Measurements from ENCODE around the gene GMCL1. TPM values are rescaled to one million over a fixed set of nuclear protein-coding genes. Genes with fewer than 3 reads are reported as not detected.
"Not testable (repeated sequence)": the region's sequence is repeated elsewhere in the genome, so short reads cannot be mapped to it uniquely, and the experiment has no call there.

Gene GMCL1
- total RNA-seq, 1 experiment from 2014 or later, result 16.1 TPM

GRCh38 chr2:69846182-69847067 is 17.0 kb downstream of the GMCL1 start:
- DNase-seq (ENCODE audit: extremely low read depth, low read depth), result no peak

GRCh38 chr2:69847068-69847828 is 17.8 kb downstream of the GMCL1 start:
- DNase-seq (ENCODE audit: extremely low read depth, low read depth), result no peak

- DNase-seq (ENCODE audit: extremely low read depth, low read depth), result no peak
Measured at GRCh38 chr2:69848186-69848790, 18.8 kb downstream of the GMCL1 start.

GRCh38 chr2:69858261-69858660 is 28.8 kb downstream of the GMCL1 start:
- no peak for DNase-seq (ENCODE audit: extremely low read depth, low read depth)

- no peak for DNase-seq (ENCODE audit: extremely low read depth, low read depth)
Measured at GRCh38 chr2:69863298-69863697, 33.8 kb downstream of the GMCL1 start.

GRCh38 chr2:69888451-69888850 is 59.0 kb downstream of the GMCL1 start:
- no peak for DNase-seq (ENCODE audit: extremely low read depth, low read depth)

GRCh38 chr2:69889302-69889701 is 59.8 kb downstream of the GMCL1 start:
- no peak for DNase-seq (ENCODE audit: extremely low read depth, low read depth)

- no peak for DNase-seq (ENCODE audit: extremely low read depth, low read depth)
Measured at GRCh38 chr2:69890881-69891280, 61.4 kb downstream of the GMCL1 start.

GRCh38 chr2:69892838-69893424 is 63.5 kb downstream of the GMCL1 start:
- DNase-seq (ENCODE audit: extremely low read depth, low read depth), result not testable (repeated sequence)

- DNase-seq (ENCODE audit: extremely low read depth, low read depth), result peak; percentile 69
Measured at GRCh38 chr2:69893684-69894551, 64.5 kb downstream of the GMCL1 start, which contains the start of gene SNRNP27. SNRNP27 (plus strand) TSS chr2:69893956; CDS start chr2:69893985, 29 bp downstream.

- DNase-seq (ENCODE audit: extremely low read depth, low read depth), result not testable (repeated sequence)
Measured at GRCh38 chr2:69894737-69895136, 65.3 kb downstream of the GMCL1 start.

- no peak for DNase-seq (ENCODE audit: extremely low read depth, low read depth)
Measured at GRCh38 chr2:69902213-69902922, 72.9 kb downstream of the GMCL1 start.

GRCh38 chr2:69907216-69907615 is 77.8 kb downstream of the GMCL1 start:
- DNase-seq (ENCODE audit: extremely low read depth, low read depth), result no peak

GRCh38 chr2:69911985-69912563 is 82.6 kb downstream of the GMCL1 start:
- DNase-seq (ENCODE audit: extremely low read depth, low read depth), result peak; percentile 56

GRCh38 chr2:69914164-69914949 is 84.9 kb downstream of the GMCL1 start:
- peak; percentile 100 for DNase-seq (ENCODE audit: extremely low read depth, low read depth)

- no peak for DNase-seq (ENCODE audit: extremely low read depth, low read depth)
Measured at GRCh38 chr2:69914950-69915945, 85.8 kb downstream of the GMCL1 start, which contains the start of gene MXD1. MXD1 (plus strand) TSS chr2:69915109; CDS start chr2:69915331, 222 bp downstream.

GRCh38 chr2:69916106-69916505 is 86.6 kb downstream of the GMCL1 start:
- no peak for DNase-seq (ENCODE audit: extremely low read depth, low read depth)

All from NCI-H460 (cell line).